Measurements from ENCODE around the gene DMRT2.

DNA sequence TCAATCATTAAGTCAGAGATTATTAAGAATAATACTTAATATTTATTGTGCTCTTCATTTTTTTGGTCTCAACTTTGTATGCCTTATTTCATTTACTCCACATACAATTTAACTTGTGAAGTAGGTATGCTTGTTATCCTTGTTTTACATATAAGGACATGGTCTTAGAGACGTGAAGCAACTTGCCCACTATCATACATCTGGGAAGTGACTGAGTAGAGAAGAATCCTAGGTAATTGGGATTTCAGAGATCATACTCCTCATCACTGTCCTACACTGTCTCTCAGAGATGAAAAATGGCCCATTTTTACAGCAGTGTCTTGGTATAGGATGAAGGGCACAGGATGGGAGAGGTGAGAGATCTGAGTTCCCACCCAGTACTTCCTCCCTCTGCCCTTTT is 23.3 kb downstream of the DMRT2 start:
- TF ChIP-seq, protein P1, sequence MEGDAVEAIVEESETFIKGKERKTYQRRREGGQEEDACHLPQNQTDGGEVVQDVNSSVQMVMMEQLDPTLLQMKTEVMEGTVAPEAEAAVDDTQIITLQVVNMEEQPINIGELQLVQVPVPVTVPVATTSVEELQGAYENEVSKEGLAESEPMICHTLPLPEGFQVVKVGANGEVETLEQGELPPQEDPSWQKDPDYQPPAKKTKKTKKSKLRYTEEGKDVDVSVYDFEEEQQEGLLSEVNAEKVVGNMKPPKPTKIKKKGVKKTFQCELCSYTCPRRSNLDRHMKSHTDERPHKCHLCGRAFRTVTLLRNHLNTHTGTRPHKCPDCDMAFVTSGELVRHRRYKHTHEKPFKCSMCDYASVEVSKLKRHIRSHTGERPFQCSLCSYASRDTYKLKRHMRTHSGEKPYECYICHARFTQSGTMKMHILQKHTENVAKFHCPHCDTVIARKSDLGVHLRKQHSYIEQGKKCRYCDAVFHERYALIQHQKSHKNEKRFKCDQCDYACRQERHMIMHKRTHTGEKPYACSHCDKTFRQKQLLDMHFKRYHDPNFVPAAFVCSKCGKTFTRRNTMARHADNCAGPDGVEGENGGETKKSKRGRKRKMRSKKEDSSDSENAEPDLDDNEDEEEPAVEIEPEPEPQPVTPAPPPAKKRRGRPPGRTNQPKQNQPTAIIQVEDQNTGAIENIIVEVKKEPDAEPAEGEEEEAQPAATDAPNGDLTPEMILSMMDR (IDR thresholded peaks at IDR 0.05; ENCODE audit: insufficient read depth, low read length, poor library complexity, severe bottlenecking) = no peak
- TF ChIP-seq EZH2phosphoT487 (conservative IDR thresholded peaks at IDR 0.05; ENCODE audit: low read length) = no peak

Measured in SU-DHL-6 (cell line).